HG02571 (cell line): ENCODE measurements around the gene SREBF1.

ENCODE experiments used
- ATAC-seq: cut with Tn5 transposase; IDR thresholded peaks from one replicate; pipeline ENCODE4 v1.9.1; 2021; ENCODE audit warnings: mild to moderate bottlenecking, moderate library complexity; ENCODE audit not compliant: unreplicated experiment

SREBF1 gene

GRCh38 chr17:17836818-17837379, at the start of gene SREBF1:
Gene SREBF1 (minus strand): TSS chr17:17836986. CDS start chr17:17836817, 169 bp downstream.
- peak; percentile 29 for ATAC-seq

GRCh38 chr17:17886226-17886625, 49.4 kb upstream of the SREBF1 start:
- ATAC-seq: no peak

- no peak for ATAC-seq
Observed at GRCh38 chr17:17884391-17885357, 47.9 kb upstream of the SREBF1 start.

- no peak for ATAC-seq
Observed at GRCh38 chr17:17883801-17884200, 47.0 kb upstream of the SREBF1 start.

GRCh38 chr17:17882082-17882581, 45.3 kb upstream of the SREBF1 start:
- no peak for ATAC-seq

GRCh38 chr17:17880577-17881196, 43.9 kb upstream of the SREBF1 start:
- no peak for ATAC-seq

- no peak for ATAC-seq
Observed at GRCh38 chr17:17877529-17878358, 41.0 kb upstream of the SREBF1 start.

- ATAC-seq: no peak
Observed at GRCh38 chr17:17876959-17877528, 40.3 kb upstream of the SREBF1 start.

GRCh38 chr17:17874478-17874877, 37.7 kb upstream of the SREBF1 start:
- no peak for ATAC-seq

GRCh38 chr17:17873450-17873991, 36.7 kb upstream of the SREBF1 start:
- no peak for ATAC-seq

- no peak for ATAC-seq
Observed at GRCh38 chr17:17872547-17873345, 36.0 kb upstream of the SREBF1 start.

- ATAC-seq: no peak
Observed at GRCh38 chr17:17871913-17872312, 35.1 kb upstream of the SREBF1 start.

GRCh38 chr17:17870247-17870646, 33.5 kb upstream of the SREBF1 start:
- ATAC-seq: no peak

- no peak for ATAC-seq
Observed at GRCh38 chr17:17868641-17869522, 32.1 kb upstream of the SREBF1 start.

- ATAC-seq: no peak
Observed at GRCh38 chr17:17866897-17867296, 30.1 kb upstream of the SREBF1 start.

- ATAC-seq: no peak
Observed at GRCh38 chr17:17866425-17866824, 29.6 kb upstream of the SREBF1 start.

GRCh38 chr17:17865035-17865434, 28.2 kb upstream of the SREBF1 start:
- no peak for ATAC-seq

- no peak for ATAC-seq
Observed at GRCh38 chr17:17860766-17861107, 24.0 kb upstream of the SREBF1 start.
